ENCODE results near the gene RPL37.

Gene RPL37

DNA sequence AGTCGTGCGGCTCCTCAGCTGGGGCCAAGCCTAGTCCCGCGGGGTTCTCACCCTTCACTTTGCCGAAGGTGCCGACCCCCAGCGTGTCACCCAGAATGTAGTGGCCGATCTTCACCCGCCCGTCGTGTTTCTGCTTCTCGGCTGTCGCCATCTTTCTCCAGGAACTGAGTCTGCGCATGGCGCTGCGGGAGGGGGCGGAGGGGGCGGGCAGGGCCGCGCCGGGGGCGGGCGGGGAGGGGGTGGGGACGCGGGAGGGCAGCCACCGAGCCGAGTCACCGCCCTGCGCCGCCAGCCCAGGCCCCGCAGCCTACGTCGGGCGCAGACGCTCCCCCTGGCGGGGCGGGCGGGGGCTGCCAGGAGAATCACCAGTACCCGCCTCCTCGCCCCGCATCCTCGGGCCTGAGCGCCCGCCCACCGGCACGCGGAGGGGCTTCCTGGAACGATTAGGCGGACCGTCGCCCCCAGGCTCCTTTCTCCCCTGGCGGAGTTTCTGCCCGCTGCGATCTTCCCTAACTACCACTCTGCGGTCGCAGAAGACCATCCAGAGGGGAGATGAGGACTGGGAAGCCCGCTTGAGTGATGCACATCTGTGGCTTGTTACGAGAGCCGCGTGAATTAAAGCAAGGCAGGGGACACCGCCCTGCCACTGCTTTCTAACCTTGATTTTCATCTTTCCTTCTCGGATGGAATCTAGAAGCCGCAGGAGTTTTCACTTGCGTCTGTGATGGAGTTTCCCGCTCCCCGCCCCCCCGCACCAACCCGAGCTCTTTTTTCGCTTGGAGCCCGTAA is 36.8 kb downstream of the RPL37 start, which contains the start of gene PRKAA1:
TSS of gene PRKAA1 (minus strand) at position 363 of the 789 bp plus-strand sequence. CDS start at position 178, 185 bp downstream.
- Histone ChIP-seq H3K4me1 (ENCODE audit: control insufficient read depth, insufficient read depth, low read length) (peaks cover 23% of the 10 kb centered on the region), H3K36me3 (ENCODE audit: control insufficient read depth in 2 of 2, insufficient read depth in 1 of 2, low read length in 2 of 2) (no peaks in the 10 kb centered on the region; a peak in 1 of 3 replicates), H3K27ac (ENCODE audit: extremely low read depth, low read depth, low read length) (peak within 1 kb of the TSS; percentile 98), H3K9me3 (ENCODE audit: control insufficient read depth, insufficient read depth, low read depth, low read length) (no peaks in the 10 kb centered on the region), H3K4me3 (ENCODE audit: low read depth, low read length) (peak within 1 kb of the TSS; percentile 81)
- ChIA-PET CTCF (interaction anchor here (0.6 to 2.0 kb wide), 7 partner anchors 13 to 356 kb away, joined by 3 to 5 read pairs (median 4); partner anchors contain the start of gene RPL37), POLR2A (interaction anchor here (0.6 to 1.5 kb wide), 15 partner anchors 9 to 125 kb away, joined by 3 to 8 read pairs (median 4); partner anchors contain the start of genes PTGER4 and TTC33)
- TF ChIP-seq ZNF248 (tag by site-specific recombination; IDR thresholded peaks at IDR 0.05) (no peak), ZNF596 (tag by site-specific recombination; IDR thresholded peaks at IDR 0.05) (peak; percentile 35), ZNF354C (tag by site-specific recombination; IDR thresholded peaks at IDR 0.05; ENCODE audit: borderline replicate concordance, low read depth) (no peak), ZNF521 (tag by site-specific recombination; IDR thresholded peaks at IDR 0.05) (no peak), REPIN1 (tag by site-specific recombination; IDR thresholded peaks at IDR 0.05; ENCODE audit: low read depth) (peak; percentile 82), ZFHX2 (tag by site-specific recombination; conservative IDR thresholded peaks at IDR 0.05) (peak; percentile 91), ZNF23 (tag by site-specific recombination; IDR thresholded peaks at IDR 0.05; ENCODE audit: borderline replicate concordance) (no peak), SP3 (tag by site-specific recombination; IDR thresholded peaks at IDR 0.05) (peak; percentile 79), ZNF830 (tag by site-specific recombination; IDR thresholded peaks at IDR 0.05; ENCODE audit: low read depth) (no peak), ZNF660 (tag by site-specific recombination; IDR thresholded peaks at IDR 0.05) (peak; percentile 57; the same call in 1 of the 2 replicates), ZNF37A (tag by site-specific recombination; IDR thresholded peaks at IDR 0.05) (no peak), KLF10 (tag by site-specific recombination; IDR thresholded peaks at IDR 0.05) (no peak), ZNF366 (tag by site-specific recombination; conservative IDR thresholded peaks at IDR 0.05) (no peak), ZNF747 (tag by site-specific recombination; IDR thresholded peaks at IDR 0.05) (no peak), ZNF302 (tag by site-specific recombination; IDR thresholded peaks at IDR 0.05; ENCODE audit: low read depth) (no peak), SCRT2 (tag by site-specific recombination; IDR thresholded peaks at IDR 0.05) (no peak), ZNF48 (tag by site-specific recombination; IDR thresholded peaks at IDR 0.05) (no peak), ZNF610 (tag by site-specific recombination; IDR thresholded peaks at IDR 0.05; ENCODE audit: borderline replicate concordance) (peak; percentile 57; the same call in 1 of the 2 replicates), ZNF391 (tag by site-specific recombination; IDR thresholded peaks at IDR 0.05; ENCODE audit: borderline replicate concordance, low read depth) (no peak), HOXA7 (CRISPR knock-in tag; IDR thresholded peaks at IDR 0.05; ENCODE audit: borderline replicate concordance) (no peak)
- TF ChIP-seq, protein P1, sequence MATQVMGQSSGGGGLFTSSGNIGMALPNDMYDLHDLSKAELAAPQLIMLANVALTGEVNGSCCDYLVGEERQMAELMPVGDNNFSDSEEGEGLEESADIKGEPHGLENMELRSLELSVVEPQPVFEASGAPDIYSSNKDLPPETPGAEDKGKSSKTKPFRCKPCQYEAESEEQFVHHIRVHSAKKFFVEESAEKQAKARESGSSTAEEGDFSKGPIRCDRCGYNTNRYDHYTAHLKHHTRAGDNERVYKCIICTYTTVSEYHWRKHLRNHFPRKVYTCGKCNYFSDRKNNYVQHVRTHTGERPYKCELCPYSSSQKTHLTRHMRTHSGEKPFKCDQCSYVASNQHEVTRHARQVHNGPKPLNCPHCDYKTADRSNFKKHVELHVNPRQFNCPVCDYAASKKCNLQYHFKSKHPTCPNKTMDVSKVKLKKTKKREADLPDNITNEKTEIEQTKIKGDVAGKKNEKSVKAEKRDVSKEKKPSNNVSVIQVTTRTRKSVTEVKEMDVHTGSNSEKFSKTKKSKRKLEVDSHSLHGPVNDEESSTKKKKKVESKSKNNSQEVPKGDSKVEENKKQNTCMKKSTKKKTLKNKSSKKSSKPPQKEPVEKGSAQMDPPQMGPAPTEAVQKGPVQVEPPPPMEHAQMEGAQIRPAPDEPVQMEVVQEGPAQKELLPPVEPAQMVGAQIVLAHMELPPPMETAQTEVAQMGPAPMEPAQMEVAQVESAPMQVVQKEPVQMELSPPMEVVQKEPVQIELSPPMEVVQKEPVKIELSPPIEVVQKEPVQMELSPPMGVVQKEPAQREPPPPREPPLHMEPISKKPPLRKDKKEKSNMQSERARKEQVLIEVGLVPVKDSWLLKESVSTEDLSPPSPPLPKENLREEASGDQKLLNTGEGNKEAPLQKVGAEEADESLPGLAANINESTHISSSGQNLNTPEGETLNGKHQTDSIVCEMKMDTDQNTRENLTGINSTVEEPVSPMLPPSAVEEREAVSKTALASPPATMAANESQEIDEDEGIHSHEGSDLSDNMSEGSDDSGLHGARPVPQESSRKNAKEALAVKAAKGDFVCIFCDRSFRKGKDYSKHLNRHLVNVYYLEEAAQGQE (tag by site-specific recombination; IDR thresholded peaks at IDR 0.05), result no peak
- TF ChIP-seq, protein P2, sequence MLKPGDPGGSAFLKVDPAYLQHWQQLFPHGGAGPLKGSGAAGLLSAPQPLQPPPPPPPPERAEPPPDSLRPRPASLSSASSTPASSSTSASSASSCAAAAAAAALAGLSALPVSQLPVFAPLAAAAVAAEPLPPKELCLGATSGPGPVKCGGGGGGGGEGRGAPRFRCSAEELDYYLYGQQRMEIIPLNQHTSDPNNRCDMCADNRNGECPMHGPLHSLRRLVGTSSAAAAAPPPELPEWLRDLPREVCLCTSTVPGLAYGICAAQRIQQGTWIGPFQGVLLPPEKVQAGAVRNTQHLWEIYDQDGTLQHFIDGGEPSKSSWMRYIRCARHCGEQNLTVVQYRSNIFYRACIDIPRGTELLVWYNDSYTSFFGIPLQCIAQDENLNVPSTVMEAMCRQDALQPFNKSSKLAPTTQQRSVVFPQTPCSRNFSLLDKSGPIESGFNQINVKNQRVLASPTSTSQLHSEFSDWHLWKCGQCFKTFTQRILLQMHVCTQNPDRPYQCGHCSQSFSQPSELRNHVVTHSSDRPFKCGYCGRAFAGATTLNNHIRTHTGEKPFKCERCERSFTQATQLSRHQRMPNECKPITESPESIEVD (tag by site-specific recombination; IDR thresholded peaks at IDR 0.05), result no peak
- TF ChIP-seq, protein P3, sequence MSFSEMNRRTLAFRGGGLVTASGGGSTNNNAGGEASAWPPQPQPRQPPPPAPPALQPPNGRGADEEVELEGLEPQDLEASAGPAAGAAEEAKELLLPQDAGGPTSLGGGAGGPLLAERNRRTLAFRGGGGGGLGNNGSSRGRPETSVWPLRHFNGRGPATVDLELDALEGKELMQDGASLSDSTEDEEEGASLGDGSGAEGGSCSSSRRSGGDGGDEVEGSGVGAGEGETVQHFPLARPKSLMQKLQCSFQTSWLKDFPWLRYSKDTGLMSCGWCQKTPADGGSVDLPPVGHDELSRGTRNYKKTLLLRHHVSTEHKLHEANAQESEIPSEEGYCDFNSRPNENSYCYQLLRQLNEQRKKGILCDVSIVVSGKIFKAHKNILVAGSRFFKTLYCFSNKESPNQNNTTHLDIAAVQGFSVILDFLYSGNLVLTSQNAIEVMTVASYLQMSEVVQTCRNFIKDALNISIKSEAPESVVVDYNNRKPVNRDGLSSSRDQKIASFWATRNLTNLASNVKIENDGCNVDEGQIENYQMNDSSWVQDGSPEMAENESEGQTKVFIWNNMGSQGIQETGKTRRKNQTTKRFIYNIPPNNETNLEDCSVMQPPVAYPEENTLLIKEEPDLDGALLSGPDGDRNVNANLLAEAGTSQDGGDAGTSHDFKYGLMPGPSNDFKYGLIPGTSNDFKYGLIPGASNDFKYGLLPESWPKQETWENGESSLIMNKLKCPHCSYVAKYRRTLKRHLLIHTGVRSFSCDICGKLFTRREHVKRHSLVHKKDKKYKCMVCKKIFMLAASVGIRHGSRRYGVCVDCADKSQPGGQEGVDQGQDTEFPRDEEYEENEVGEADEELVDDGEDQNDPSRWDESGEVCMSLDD (tag by site-specific recombination; IDR thresholded peaks at IDR 0.05), result no peak; the same call in 1 of the 2 replicates
- TF ChIP-seq, protein P4, sequence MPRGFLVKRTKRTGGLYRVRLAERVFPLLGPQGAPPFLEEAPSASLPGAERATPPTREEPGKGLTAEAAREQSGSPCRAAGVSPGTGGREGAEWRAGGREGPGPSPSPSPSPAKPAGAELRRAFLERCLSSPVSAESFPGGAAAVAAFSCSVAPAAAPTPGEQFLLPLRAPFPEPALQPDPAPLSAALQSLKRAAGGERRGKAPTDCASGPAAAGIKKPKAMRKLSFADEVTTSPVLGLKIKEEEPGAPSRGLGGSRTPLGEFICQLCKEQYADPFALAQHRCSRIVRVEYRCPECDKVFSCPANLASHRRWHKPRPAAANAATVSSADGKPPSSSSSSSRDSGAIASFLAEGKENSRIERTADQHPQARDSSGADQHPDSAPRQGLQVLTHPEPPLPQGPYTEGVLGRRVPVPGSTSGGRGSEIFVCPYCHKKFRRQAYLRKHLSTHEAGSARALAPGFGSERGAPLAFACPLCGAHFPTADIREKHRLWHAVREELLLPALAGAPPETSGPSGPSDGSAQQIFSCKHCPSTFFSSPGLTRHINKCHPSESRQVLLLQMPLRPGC (tag by site-specific recombination; IDR thresholded peaks at IDR 0.05), result no peak
- TF ChIP-seq, protein P5, sequence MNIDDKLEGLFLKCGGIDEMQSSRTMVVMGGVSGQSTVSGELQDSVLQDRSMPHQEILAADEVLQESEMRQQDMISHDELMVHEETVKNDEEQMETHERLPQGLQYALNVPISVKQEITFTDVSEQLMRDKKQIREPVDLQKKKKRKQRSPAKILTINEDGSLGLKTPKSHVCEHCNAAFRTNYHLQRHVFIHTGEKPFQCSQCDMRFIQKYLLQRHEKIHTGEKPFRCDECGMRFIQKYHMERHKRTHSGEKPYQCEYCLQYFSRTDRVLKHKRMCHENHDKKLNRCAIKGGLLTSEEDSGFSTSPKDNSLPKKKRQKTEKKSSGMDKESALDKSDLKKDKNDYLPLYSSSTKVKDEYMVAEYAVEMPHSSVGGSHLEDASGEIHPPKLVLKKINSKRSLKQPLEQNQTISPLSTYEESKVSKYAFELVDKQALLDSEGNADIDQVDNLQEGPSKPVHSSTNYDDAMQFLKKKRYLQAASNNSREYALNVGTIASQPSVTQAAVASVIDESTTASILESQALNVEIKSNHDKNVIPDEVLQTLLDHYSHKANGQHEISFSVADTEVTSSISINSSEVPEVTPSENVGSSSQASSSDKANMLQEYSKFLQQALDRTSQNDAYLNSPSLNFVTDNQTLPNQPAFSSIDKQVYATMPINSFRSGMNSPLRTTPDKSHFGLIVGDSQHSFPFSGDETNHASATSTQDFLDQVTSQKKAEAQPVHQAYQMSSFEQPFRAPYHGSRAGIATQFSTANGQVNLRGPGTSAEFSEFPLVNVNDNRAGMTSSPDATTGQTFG (tag by site-specific recombination; IDR thresholded peaks at IDR 0.05; ENCODE audit: borderline replicate concordance), result no peak

All from HEK293 (cell line).